Neural cell (in vitro differentiated cells): Measurements from ENCODE around the gene ZNF90. TPM values are rescaled to one million over a fixed set of nuclear protein-coding genes. Genes with fewer than 3 reads are reported as not detected.

Experiments used
- H2AFZ ChIP-seq: fragments of 200-600, 300-800 bp; sonication (generic), shearing (Covaris generic); 2 replicates; pipeline ENCODE4 v1.6.0; 2014; ENCODE audit warnings: low read depth, mild to moderate bottlenecking, antibody characterized with exemption, low read length, moderate library complexity
- H3F3A ChIP-seq: fragments of 200-600 bp; shearing (Covaris generic); 2 replicates; pipeline ENCODE4 v1.6.1; 2016; ENCODE audit warnings: mild to moderate bottlenecking, moderate library complexity, mixed read lengths, antibody characterized with exemption, low read length; ENCODE audit not compliant: insufficient read depth, poor library complexity, severe bottlenecking
- H3K27ac ChIP-seq: fragments of 200-600, 300-800 bp; sonication (generic), shearing (Covaris generic); 2 replicates; pipeline ENCODE4 v1.5.1; 2014; ENCODE audit warnings: mild to moderate bottlenecking, low read length, moderate library complexity
- H3K27me3 ChIP-seq: fragments of 300-800, 200-600 bp; sonication (generic), shearing (Covaris generic); 2 replicates; pipeline ENCODE4 v1.6.0; 2014; ENCODE audit warnings: mild to moderate bottlenecking, low read depth, low read length, moderate library complexity; ENCODE audit not compliant: insufficient read depth
- H3K36me3 ChIP-seq: fragments of 300-800, 200-600 bp; sonication (generic), shearing (Covaris generic); 2 replicates; pipeline ENCODE4 v1.5.1; 2014; ENCODE audit warnings: mild to moderate bottlenecking, antibody characterized with exemption, low read length, moderate library complexity; ENCODE audit not compliant: insufficient read depth
- H3K4me2 ChIP-seq: fragments of 300-800, 200-600 bp; sonication (generic), shearing (Covaris generic); 2 replicates; pipeline ENCODE4 v1.6.0; 2014; ENCODE audit warnings: mild to moderate bottlenecking, low read length
- H3K4me3 ChIP-seq: fragments of 300-800, 200-600 bp; sonication (generic), shearing (Covaris generic); 2 replicates; pipeline ENCODE4 v1.5.1; 2014; ENCODE audit warnings: mild to moderate bottlenecking, low read length, moderate library complexity
- H3K79me2 ChIP-seq: fragments of 200-600 bp; shearing (Covaris generic); replicated peaks from 2 replicates; pipeline ENCODE4 v1.6.0; 2014; ENCODE audit warnings: mild to moderate bottlenecking, low read length, moderate library complexity; ENCODE audit not compliant: insufficient read depth
- H3K9ac ChIP-seq: fragments of 300-800, 200-600 bp; sonication (generic), shearing (Covaris generic); 2 replicates; pipeline ENCODE4 v1.6.1; 2016; ENCODE audit warnings: mild to moderate bottlenecking, low read length, mixed read lengths
- H3K9me2 ChIP-seq: fragments of 200-600 bp; shearing (Covaris generic); 2 replicates; pipeline ENCODE4 v1.6.1; 2016; ENCODE audit warnings: mild to moderate bottlenecking, low read length, mixed read lengths; ENCODE audit not compliant: insufficient read depth
- H3K9me3 ChIP-seq: fragments of 200-600, 300-800 bp; sonication (generic), shearing (Covaris generic); 2 replicates; pipeline ENCODE4 v1.6.1; 2016; ENCODE audit warnings: mild to moderate bottlenecking, mixed run types, low read length, moderate library complexity, mixed read lengths
- H4K20me1 ChIP-seq: fragments of 200-600 bp; shearing (Covaris generic); 2 replicates; pipeline ENCODE4 v1.6.1; 2016; ENCODE audit warnings: mild to moderate bottlenecking, mixed run types; ENCODE audit not compliant: insufficient read depth
- EP300 ChIP-seq: fragments of 450-650 bp; conservative IDR thresholded peaks from 2 replicates; pipeline ENCODE4 v1.6.1; 2014; ENCODE audit warnings: antibody characterized with exemption, mild to moderate bottlenecking, moderate library complexity; ENCODE audit not compliant: poor library complexity, severe bottlenecking
- EZH2 ChIP-seq: fragments of 200-600, 300-800 bp; shearing (Covaris generic), sonication (generic); IDR thresholded peaks from 2 replicates; pipeline ENCODE4 v1.6.1; 2014; ENCODE audit warnings: antibody characterized with exemption, low read length, borderline replicate concordance, mild to moderate bottlenecking; ENCODE audit not compliant: insufficient read depth, poor library complexity, severe bottlenecking
- MXI1 ChIP-seq: fragments of 450-650 bp; conservative IDR thresholded peaks from 2 replicates; pipeline ENCODE4 v1.6.1; 2014; ENCODE audit warnings: antibody characterized with exemption, mild to moderate bottlenecking; ENCODE audit not compliant: poor library complexity, severe bottlenecking
- POLR2AphosphoS5 ChIP-seq: IDR thresholded peaks from 2 replicates; pipeline ENCODE4 v1.6.1; 2012
- RAD21 ChIP-seq: fragments of 450-650 bp; conservative IDR thresholded peaks from 2 replicates; pipeline ENCODE4 v1.6.1; 2014; ENCODE audit warnings: antibody characterized with exemption, mild to moderate bottlenecking, moderate library complexity
- REST ChIP-seq: IDR thresholded peaks from 2 replicates; pipeline ENCODE4 v1.6.1; 2012; ENCODE audit warnings: borderline replicate concordance
- SMC3 ChIP-seq: fragments of 450-650 bp; conservative IDR thresholded peaks from 2 replicates; pipeline ENCODE4 v1.6.1; 2014; ENCODE audit warnings: antibody characterized with exemption, mild to moderate bottlenecking, moderate library complexity; ENCODE audit not compliant: poor library complexity
- TAF1 ChIP-seq: IDR thresholded peaks from 2 replicates; pipeline ENCODE4 v1.6.1; 2012; ENCODE audit warnings: low read depth
- polyA plus RNA-seq: library from polyadenylated mRNA; depleted of rRNA; stranded (reverse); fragments of >200 nt; gene quantifications from 2 replicates; pipeline ENCODE4 v1.2.3, GENCODE V29; 2014
- TF ChIP-seq, protein P1 (sequence below): fragments of 450-650 bp; IDR thresholded peaks from 2 replicates; pipeline ENCODE4 v1.5.1; 2014; ENCODE audit warnings: antibody characterized with exemption, mild to moderate bottlenecking, moderate library complexity; ENCODE audit not compliant: poor library complexity, severe bottlenecking

The ZNF90 gene
- polyA plus RNA-seq, 1 donor from 2014 or later = 0.37 TPM

DNA sequence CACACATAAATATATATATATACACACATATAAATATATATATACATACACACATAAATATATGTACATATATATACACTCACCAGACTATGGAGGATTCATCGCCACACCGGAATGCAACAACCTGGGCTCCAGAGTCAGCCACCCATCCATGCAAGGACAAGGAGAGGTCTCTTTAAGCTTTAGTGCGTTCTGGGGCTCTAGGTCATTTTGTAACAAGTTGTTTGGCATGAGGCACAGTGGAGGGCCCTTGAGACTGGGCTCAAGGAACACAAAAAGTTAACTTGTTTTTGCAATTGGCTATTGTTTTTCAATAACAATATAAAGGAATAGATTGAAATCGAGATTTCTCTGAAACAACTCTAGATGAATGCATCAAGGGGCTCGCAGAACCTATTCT is 4.9 kb upstream of the ZNF90 start:
- Histone ChIP-seq H3K27ac (no peak overlapping the region), H3K4me2 (no peak overlapping the region), H3K9me2 (no peaks in the 10 kb centered on the region), H3K27me3 (no peaks in the 10 kb centered on the region), H3K4me3 (no peak overlapping the region), H3K9ac (no peak overlapping the region), H3K79me2 (no peaks in the 10 kb centered on the region), H3K36me3 (no peaks in the 10 kb centered on the region), H2AFZ (no peak overlapping the region), H3K9me3 (no peaks in the 10 kb centered on the region), H3F3A (no peaks in the 10 kb centered on the region), H4K20me1 (no peaks in the 10 kb centered on the region)
- TF ChIP-seq SMC3 (no peak), TAF1 (no peak), EZH2 (no peak), EP300 (no peak), POLR2AphosphoS5 (no peak), MXI1 (no peak), REST (no peak), RAD21 (no peak)
- TF ChIP-seq, protein P1, sequence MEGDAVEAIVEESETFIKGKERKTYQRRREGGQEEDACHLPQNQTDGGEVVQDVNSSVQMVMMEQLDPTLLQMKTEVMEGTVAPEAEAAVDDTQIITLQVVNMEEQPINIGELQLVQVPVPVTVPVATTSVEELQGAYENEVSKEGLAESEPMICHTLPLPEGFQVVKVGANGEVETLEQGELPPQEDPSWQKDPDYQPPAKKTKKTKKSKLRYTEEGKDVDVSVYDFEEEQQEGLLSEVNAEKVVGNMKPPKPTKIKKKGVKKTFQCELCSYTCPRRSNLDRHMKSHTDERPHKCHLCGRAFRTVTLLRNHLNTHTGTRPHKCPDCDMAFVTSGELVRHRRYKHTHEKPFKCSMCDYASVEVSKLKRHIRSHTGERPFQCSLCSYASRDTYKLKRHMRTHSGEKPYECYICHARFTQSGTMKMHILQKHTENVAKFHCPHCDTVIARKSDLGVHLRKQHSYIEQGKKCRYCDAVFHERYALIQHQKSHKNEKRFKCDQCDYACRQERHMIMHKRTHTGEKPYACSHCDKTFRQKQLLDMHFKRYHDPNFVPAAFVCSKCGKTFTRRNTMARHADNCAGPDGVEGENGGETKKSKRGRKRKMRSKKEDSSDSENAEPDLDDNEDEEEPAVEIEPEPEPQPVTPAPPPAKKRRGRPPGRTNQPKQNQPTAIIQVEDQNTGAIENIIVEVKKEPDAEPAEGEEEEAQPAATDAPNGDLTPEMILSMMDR = no peak

GRCh38 chr19:20078581-20079031 is 806 bp downstream of the ZNF90 start:
- Histone ChIP-seq H3F3A (no peaks in the 10 kb centered on the region), H3K9me3 (no peaks in the 10 kb centered on the region), H3K27ac (no peak overlapping the region), H3K79me2 (peaks cover 2% of the 10 kb centered on the region), H3K36me3 (no peaks in the 10 kb centered on the region), H4K20me1 (no peaks in the 10 kb centered on the region), H3K9me2 (no peaks in the 10 kb centered on the region), H3K9ac (peak overlapping the region; percentile 25), H3K4me2 (peak overlapping the region; percentile 87), H2AFZ (peak overlapping the region; percentile 88), H3K4me3 (peak overlapping the region; percentile 71), H3K27me3 (no peaks in the 10 kb centered on the region)
- TF ChIP-seq EZH2 = no peak
- TF ChIP-seq SMC3 = no peak
- TF ChIP-seq MXI1 = no peak
- TF ChIP-seq EP300 = no peak
- TF ChIP-seq, protein P1 = no peak
- TF ChIP-seq TAF1 = no peak
- TF ChIP-seq POLR2AphosphoS5 = no peak
- TF ChIP-seq RAD21 = no peak
- no peak for TF ChIP-seq REST
